Putamen (tissue), 1 donor: Measurements from ENCODE around the gene PER3.
A peak's percentile ranks its signal among the peaks of the same experiment; 100 is the strongest.
"Not testable (repeated sequence)": the region's sequence is repeated elsewhere in the genome, so short reads cannot be mapped to it uniquely, and the experiment has no call there.

Experiments
- DNase-seq: peaks from one replicate; pipeline ENCODE4 v3.0.0-alpha.2; 2016; ENCODE audit warnings: low spot score

The PER3 gene

GRCh38 chr1:7780976-7781375 lies 3.1 kb upstream of the PER3 start:
- DNase-seq: no peak

DNA sequence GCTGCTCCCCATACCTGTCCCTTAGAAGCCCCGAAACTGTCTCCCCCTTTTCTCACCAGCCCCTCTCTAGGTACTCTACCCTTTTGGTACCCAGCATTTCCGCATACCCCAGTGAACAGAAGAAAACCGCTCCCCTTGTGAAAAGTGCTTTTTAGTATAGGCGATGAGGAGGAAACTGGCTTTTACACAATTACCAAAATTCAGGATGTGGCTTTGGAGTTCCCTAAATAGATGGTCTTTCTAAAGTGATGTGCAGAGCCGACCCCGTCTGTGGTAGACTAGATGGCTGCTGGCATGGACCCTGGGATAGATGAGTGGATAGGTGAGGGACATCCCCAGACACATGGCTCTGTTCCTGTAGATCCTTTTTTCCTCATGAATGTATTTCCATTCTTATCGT lies 2.6 kb upstream of the PER3 start:
- no peak for DNase-seq

GRCh38 chr1:7781923-7782495 lies 2.1 kb upstream of the PER3 start:
- DNase-seq: no peak

GRCh38 chr1:7783178-7783711 lies 846 bp upstream of the PER3 start:
- no peak for DNase-seq

DNA sequence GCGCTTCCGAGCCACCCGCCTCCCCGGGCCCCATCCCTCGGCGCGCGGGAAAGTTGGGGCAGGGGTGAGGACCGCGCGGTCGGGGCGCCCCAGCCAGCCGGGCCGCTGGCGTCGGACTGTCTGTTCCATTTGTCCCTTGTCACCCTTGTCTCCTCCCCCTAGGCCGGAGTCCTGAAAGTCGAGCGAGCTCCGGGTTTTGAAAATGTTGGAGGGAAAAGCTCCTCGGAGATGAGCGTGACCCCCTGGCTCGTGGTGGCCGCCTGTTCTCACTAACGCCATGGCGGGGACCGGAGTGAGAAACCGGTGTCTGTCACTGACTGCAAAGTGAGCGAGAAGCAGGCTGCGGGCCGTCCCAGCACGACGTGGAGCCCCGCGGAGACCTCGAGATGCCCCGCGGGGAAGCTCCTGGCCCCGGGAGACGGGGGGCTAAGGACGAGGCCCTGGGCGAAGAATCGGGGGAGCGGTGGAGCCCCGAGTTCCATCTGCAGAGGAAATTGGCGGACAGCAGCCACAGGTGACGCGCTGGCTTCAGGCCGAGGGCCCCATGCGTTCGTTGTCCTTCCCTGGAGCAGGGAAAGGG lies 491 bp downstream of the PER3 start:
- DNase-seq: peak; percentile 45

DNA sequence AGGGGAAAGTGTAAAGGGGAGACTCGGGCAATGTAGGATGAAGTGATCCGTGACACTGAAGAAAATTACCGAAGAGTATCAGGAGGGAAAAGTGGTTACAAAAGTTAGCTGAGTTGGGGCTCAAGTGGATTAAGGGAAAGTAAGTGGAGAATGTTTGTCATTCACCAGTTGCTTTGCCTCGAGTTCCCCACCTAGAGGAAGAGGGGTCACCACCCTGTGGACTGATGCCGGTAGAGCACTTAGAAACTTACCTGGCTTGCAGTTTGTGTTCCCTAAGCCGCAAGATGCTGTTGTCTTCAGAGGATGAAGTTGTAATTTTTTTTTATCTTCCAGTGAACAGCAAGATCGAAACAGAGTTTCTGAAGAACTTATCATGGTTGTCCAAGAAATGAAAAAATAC lies 1.0 kb downstream of the PER3 start:
- DNase-seq: no peak

GRCh38 chr1:7786795-7787194 lies 2.7 kb downstream of the PER3 start:
- no peak for DNase-seq

DNA sequence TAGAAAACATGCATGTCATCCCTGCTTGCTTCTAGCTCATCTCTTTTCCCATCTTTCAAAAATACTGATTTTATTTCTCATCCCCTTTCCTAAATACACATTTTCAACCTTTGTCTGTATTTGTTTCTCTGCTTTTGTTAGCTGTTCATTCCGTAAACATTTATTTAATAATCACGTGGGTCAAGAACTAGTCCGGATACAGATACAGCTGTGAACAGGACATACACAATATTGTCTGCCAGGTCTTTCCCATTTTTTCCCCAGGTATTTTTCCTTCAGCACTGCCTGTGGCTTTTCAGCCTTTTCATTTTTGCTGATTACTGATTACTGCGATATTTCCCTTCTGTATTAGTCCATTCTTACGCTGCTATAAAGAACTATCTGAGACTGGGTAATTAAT lies 5.7 kb downstream of the PER3 start:
- DNase-seq: no peak

- DNase-seq: not testable (repeated sequence)
Observed at GRCh38 chr1:7791027-7791426, 6.9 kb downstream of the PER3 start.

- no peak for DNase-seq
Observed at GRCh38 chr1:7795406-7795805, 11.3 kb downstream of the PER3 start.

DNA sequence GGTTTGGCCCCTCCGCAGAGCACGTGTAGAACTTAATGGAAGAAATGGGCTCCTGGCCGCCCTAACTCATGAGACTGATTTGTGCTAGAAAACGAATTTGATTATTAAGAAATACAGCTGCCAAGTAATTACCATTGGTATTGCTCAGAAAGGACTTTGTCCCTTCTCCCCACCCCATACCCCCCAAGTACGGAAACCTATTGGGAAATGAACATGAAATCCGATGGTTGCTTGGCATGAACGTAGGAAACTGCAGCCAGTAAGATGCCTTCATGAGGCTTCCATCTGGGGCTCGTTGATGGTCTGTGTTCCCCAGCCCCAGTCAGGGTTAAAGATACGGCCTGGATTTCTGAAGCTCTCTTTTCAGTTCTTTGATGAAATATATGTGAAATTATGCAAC lies 21.4 kb downstream of the PER3 start:
- no peak for DNase-seq

- no peak for DNase-seq
Observed at GRCh38 chr1:7808253-7808844, 24.3 kb downstream of the PER3 start.

GRCh38 chr1:7809742-7810141 lies 25.7 kb downstream of the PER3 start:
- DNase-seq: no peak

DNA sequence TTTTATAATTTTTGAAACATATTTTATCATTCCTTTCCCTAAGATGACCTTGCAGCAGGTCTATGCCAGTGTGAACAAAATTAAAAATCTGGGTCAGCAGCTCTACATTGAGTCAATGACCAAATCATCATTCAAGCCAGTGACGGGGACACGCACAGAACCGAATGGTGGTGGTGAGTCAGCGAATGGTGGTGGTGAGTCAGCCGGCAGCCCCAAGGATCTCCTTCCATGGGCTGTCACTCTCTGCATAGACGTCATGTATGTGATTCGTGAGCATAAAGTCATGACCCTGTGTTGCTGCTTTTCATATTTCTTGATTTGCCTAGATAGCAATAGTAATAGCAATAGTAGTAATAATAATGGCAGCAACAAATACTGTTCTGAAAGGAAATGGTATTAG lies 26.3 kb downstream of the PER3 start:
- DNase-seq: no peak

DNA sequence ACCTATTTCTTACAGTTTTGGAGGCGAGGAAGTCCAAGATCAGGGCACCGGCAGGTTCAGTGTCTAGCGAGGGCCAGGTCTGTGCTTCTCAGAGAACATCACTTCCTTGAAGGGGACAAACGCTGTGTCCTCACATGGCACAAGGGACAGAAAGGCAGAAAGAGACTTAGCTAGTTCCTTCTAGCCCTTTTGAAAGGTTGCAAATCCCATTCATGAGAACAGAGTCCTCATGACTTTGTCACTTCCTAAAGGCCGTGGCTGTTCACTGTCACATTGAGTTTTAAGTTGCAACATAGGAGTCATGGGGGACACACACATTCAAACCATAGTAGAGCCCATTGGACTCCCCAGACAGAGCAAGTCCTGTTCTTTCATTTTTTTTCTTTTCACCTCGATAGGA lies 27.4 kb downstream of the PER3 start:
- DNase-seq: no peak

DNA sequence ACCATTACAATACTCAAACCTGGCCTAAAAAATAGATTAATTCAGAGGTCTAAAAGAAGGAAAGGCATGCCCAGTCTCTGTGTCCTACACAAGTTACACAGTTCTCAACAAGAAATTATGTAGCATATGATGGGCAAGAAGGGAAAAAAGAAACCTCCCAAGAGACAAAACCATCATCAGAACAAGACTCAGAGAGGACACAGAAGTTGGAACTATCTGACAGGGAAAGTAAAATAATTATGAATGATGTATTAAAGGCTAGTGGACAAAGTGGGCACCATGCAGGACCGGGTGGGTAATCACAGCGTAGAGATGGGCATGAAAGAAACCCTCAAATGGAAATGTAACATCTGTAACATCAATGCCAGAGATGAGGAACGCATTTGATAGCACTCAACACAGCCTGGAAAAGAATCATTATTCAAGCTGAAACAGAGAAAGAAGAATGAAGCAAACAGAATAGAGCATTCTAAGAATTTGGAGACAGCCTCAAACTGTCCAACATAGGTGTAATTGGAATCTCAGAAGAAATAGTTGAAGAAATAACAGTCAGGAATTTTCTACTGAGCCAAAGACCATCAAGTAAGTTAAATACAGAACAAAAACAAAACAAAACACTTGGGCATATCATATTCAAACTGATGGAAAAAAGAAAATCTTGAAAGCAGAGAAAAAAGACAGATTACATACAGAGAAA lies 29.7 kb downstream of the PER3 start:
- no peak for DNase-seq

DNA sequence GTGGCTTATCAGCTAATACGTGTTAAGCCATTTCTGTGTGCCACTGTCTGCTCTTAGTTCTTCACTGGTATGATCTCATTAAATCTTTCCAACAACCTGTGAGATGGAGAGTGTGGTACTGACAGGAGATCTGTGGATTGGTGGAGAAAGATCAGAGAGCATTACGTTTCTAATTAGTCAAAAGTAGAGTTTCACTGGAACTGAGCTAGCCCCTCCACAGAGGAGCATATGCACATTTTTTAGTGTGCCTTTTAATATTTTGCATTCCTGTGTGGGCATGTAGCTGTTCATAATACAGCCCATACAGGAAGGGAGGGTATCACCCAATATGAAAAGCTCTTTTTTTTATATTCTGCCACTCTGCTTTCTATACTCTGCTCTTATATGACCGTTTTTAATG lies 37.2 kb downstream of the PER3 start:
- DNase-seq: no peak

GRCh38 chr1:7824701-7825100 lies 40.6 kb downstream of the PER3 start:
- no peak for DNase-seq

DNA sequence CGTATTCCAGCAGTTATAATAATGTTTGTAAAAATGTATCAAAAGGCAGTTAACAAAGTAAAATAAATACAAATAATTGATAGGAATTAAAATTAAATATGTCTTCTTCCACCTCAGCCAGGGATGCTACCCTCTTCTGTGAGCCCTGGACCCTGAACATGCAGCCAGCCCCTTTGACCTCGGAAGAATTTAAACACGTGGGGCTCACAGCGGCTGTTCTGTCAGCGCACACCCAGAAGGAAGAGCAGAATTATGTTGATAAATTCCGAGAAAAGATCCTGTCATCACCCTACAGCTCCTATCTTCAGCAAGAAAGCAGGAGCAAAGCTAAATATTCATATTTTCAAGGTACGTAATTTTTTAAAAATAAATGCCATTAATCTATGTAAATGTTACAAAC lies 42.3 kb downstream of the PER3 start:
- DNase-seq: no peak

DNA sequence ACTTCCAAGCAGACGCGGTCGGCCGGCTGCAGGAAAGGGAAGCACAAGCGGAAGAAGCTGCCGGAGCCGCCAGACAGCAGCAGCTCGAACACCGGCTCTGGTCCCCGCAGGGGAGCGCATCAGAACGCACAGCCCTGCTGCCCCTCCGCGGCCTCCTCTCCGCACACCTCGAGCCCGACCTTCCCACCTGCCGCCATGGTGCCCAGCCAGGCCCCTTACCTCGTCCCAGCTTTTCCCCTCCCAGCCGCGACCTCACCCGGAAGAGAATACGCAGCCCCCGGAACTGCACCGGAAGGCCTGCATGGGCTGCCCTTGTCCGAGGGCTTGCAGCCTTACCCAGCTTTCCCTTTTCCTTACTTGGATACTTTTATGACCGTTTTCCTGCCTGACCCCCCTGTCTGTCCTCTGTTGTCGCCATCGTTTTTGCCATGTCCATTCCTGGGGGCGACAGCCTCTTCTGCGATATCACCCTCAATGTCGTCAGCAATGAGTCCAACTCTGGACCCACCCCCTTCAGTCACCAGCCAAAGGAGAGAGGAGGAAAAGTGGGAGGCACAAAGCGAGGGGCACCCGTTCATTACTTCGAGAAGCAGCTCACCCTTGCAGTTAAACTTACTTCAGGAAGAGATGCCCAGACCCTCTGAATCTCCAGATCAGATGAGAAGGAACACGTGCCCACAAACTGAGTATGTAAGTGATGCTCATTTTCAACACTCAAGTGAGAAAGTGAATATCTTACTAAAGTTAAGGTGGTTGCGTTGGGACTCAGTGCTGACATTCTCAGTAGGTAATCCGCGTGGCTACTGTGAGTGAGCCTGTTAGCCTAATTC lies 43.2 kb downstream of the PER3 start:
- no peak for DNase-seq

DNA sequence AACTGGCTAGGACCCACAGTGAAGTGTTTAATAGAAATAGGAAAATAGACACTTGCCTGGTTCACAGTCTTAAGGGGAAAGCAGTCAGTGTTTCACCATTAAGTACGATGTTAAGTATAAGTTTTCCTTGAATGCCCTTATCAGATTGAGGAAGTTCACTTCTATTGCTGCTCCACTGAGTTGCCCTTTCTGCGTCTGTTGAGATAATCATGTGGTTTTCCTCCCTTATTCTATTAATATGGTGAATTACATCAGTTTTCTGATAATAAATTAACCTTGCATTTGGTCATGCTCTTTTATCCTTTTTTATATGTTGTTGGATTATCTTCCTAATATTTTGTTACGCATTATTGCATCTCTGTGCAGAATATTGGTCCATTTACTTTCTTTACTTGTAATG lies 47.4 kb downstream of the PER3 start:
- DNase-seq: no peak

DNA sequence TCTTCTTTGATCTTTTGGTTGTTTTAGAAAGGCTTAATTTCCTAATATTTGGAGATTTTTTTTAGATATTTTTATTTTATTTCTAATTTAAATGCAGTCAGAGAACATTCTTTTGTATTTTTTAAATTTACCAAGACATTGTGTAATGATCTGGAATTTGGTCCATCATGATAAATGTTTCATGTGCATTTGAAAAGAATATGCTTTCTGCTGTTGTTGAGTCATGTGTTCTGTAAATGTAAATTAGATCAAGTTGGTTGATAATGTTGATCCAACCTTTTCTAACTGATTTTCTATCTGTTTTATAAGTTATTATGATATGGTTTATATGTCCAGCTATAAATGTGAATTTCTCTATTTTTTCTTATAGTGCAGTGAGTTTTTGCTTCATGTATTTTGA lies 48.9 kb downstream of the PER3 start:
- DNase-seq: no peak
